Upper lobe of left lung (tissue), 6 donors: ENCODE results near the gene SEC11A. TPM values are rescaled to one million over a fixed set of nuclear protein-coding genes. Genes with fewer than 3 reads are reported as not detected.

Experiments
- ATAC-seq, 2 donors: fragments of 200-7000 bp; cut with Tn5 transposase; one replicate each; pipeline ENCODE4 v1.9.1; 2022; ENCODE audit warnings: mild to moderate bottlenecking in 2 of 2, moderate library complexity in 2 of 2; ENCODE audit not compliant: low FRiP score in 2 of 2
- DNase-seq, 2 donors: peaks; one replicate each; pipeline ENCODE4 v3.0.0-alpha.2; 2019 to 2020
- H3K27ac ChIP-seq, 4 donors: fragments of 200-600 bp; sonication (generic); one replicate each; pipeline ENCODE4 v1.5.1; 2016 to 2019
- H3K27me3 ChIP-seq, 4 donors: fragments of 200-600 bp; sonication (generic); one replicate each; pipeline ENCODE4 v1.5.1; 2017 to 2019
- H3K36me3 ChIP-seq, 4 donors: fragments of 200-600 bp; sonication (generic); one replicate each; pipeline ENCODE4 v1.5.1; 2016 to 2019
- H3K4me1 ChIP-seq, 4 donors: fragments of 200-600 bp; sonication (generic); one replicate each; pipeline ENCODE4 v1.5.1; 2018 to 2019
- H3K4me3 ChIP-seq, 4 donors: fragments of 200-600 bp; sonication (generic); one replicate each; pipeline ENCODE4 v1.5.1; 2017 to 2019; ENCODE audit warnings: mild to moderate bottlenecking in 2 of 4, moderate library complexity in 1 of 4
- H3K9me3 ChIP-seq, 4 donors: fragments of 200-600 bp; sonication (generic); one replicate each; pipeline ENCODE4 v1.5.1; 2018 to 2019
- CTCF ChIP-seq, 6 experiments: fragments of 450-650 bp in 4 of 6; fragments of 200-600 bp in 2 of 6; sonication (generic) in 2 of 6; IDR thresholded peaks; one replicate each; pipeline ENCODE4 v1.5.1; 2016 to 2019; ENCODE audit warnings: antibody characterized with exemption in 6 of 6
- EP300 ChIP-seq, 4 donors: sonication (generic); formaldehyde crosslinking; IDR thresholded peaks; one replicate each; pipeline ENCODE4 v1.5.1; 2017; ENCODE audit warnings: antibody characterized with exemption in 4 of 4, control low read depth in 2 of 4
- POLR2A ChIP-seq, 4 donors: fragments of 450-650 bp; IDR thresholded peaks; one replicate each; pipeline ENCODE4 v1.5.1; 2016 to 2017; ENCODE audit warnings: antibody characterized with exemption in 4 of 4, mild to moderate bottlenecking in 2 of 4
- POLR2AphosphoS5 ChIP-seq, 2 donors: sonication (generic); formaldehyde crosslinking; IDR thresholded peaks; one replicate each; pipeline ENCODE4 v1.5.1; 2017; ENCODE audit warnings: antibody characterized with exemption in 2 of 2
- WGBS, 2 donors: methylation state at CpG; one replicate each; pipeline ENCODE4 v1.1.5; 2017 to 2018; 5-methylcytosine and 5-hydroxymethylcytosine counted together
- total RNA-seq, 6 donors: library from RNA; depleted of rRNA in 4 of 6; stranded (reverse); fragments of >200 nt in 4 of 6; gene quantifications; one replicate each; pipeline versions ENCODE4 v1.1.0 to v1.2.1, GENCODE V29; 2016 to 2021
- donor health status: DM: no; HTN: no; CAD: no; lungs with moderate emphysema.
- donor health status: DM: no; HTN: yes; CAD: no; lungs with severe emphysema.

The SEC11A gene
- total RNA-seq, 6 donors from 2014 or later: 38.8 to 164 (median 116) TPM

- Histone ChIP-seq H3K27ac (no peak overlapping the region), H3K27me3 (no peaks in the 10 kb centered on the region), H3K36me3 (peaks cover 7 to 71% (median 24%) of the 10 kb centered on the region in 4 donors), H3K4me3 (no peak overlapping the region), H3K9me3 (no peaks in the 10 kb centered on the region), H3K4me1 (peaks cover 0 to 6% (median 2%) of the 10 kb centered on the region in 4 donors)
- peak in 1 of 2 donors; percentile 24 for ATAC-seq
- DNase-seq: no peak
- no peak for TF ChIP-seq CTCF (IDR thresholded peaks at IDR 0.05)
- TF ChIP-seq POLR2A (IDR thresholded peaks at IDR 0.05): no peak
- TF ChIP-seq POLR2AphosphoS5 (IDR thresholded peaks at IDR 0.05): no peak
- TF ChIP-seq EP300 (IDR thresholded peaks at IDR 0.05): no peak
Measured at GRCh38 chr15:84671211-84671610, 44.7 kb downstream of the SEC11A start.

DNA sequence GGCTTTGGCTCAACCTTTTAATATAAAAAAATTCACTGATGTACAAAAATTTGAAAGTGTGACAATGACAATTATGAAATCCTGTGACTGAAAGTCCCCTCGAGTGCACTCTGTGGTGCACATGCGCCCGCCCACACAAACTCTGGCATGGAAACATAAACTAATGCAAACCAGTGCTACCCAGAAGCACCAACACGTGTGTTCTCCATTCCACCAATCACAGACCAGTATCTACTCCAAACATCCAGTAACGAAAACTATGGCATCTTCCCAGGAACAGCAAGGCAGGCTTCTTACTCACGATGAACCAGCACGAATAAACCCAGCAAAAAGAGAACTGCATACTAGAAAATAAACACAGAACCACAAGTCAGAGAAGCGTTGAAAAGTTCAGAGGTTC, 46.2 kb downstream of the SEC11A start:
- 87 to 92% methylated on average over 8 of the region's 8 CpGs for WGBS, 2 donors
- no peak for DNase-seq
- TF ChIP-seq CTCF (IDR thresholded peaks at IDR 0.05): no peak
- ATAC-seq: no peak
- no peak overlapping the region for H3K4me3 ChIP-seq
- no peaks in the 10 kb centered on the region for H3K9me3 ChIP-seq
- H3K4me1 ChIP-seq: peaks cover 0 to 6% (median 2%) of the 10 kb centered on the region in 4 donors
- H3K27me3 ChIP-seq: no peaks in the 10 kb centered on the region
- no peak overlapping the region for H3K27ac ChIP-seq
- peaks cover 7 to 82% (median 25%) of the 10 kb centered on the region in 4 donors for H3K36me3 ChIP-seq

- no peak overlapping the region for H3K27ac ChIP-seq
- DNase-seq (no peak), ATAC-seq (no peak)
- WGBS, 2 donors: 99 to 100% methylated on average over 3 of the region's 3 CpGs
- no peak overlapping the region for H3K4me3 ChIP-seq
- H3K27me3 ChIP-seq: no peaks in the 10 kb centered on the region
- peaks cover 0 to 6% (median 2%) of the 10 kb centered on the region in 4 donors for H3K4me1 ChIP-seq
- H3K9me3 ChIP-seq: no peaks in the 10 kb centered on the region
- no peak for TF ChIP-seq EP300 (IDR thresholded peaks at IDR 0.05)
- no peak for TF ChIP-seq CTCF (IDR thresholded peaks at IDR 0.05)
- no peak for TF ChIP-seq POLR2A (IDR thresholded peaks at IDR 0.05)
- TF ChIP-seq POLR2AphosphoS5 (IDR thresholded peaks at IDR 0.05): no peak
- H3K36me3 ChIP-seq: peaks cover 7 to 76% (median 23%) of the 10 kb centered on the region in 4 donors
Measured at GRCh38 chr15:84668221-84668982, 47.5 kb downstream of the SEC11A start.

DNA sequence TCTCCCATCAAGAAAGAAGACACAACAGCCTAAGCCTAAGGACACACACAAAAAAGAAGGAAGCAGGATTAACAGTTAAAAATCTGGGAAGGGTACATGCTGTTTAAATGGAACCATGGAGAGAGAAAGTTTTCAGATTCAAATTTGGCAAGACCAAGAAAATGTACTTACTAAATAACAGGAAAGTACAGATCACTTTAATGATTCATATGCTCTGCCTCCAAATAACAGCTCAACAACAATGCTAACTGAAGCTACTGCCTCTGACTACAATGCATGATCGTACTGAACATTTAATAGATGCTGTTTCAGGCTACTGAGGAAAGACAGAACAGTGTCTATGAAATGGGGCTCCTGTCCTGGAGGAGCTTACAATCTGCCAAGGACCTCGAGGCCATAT, 49.6 kb downstream of the SEC11A start:
- 74 to 86% methylated on average over 2 of the region's 2 CpGs for WGBS, 2 donors
- H3K27ac ChIP-seq: no peak overlapping the region
- H3K4me3 ChIP-seq: no peak overlapping the region
- peaks cover 7 to 69% (median 23%) of the 10 kb centered on the region in 4 donors for H3K36me3 ChIP-seq
- H3K27me3 ChIP-seq: no peaks in the 10 kb centered on the region
- no peak for TF ChIP-seq CTCF (IDR thresholded peaks at IDR 0.05)
- TF ChIP-seq POLR2AphosphoS5 (IDR thresholded peaks at IDR 0.05): no peak
- no peak for TF ChIP-seq POLR2A (IDR thresholded peaks at IDR 0.05)
- TF ChIP-seq EP300 (IDR thresholded peaks at IDR 0.05): no peak
- peaks cover 0 to 2% (median under 1%) of the 10 kb centered on the region in 4 donors for H3K4me1 ChIP-seq
- H3K9me3 ChIP-seq: no peaks in the 10 kb centered on the region
- no peak for ATAC-seq
- no peak for DNase-seq

DNA sequence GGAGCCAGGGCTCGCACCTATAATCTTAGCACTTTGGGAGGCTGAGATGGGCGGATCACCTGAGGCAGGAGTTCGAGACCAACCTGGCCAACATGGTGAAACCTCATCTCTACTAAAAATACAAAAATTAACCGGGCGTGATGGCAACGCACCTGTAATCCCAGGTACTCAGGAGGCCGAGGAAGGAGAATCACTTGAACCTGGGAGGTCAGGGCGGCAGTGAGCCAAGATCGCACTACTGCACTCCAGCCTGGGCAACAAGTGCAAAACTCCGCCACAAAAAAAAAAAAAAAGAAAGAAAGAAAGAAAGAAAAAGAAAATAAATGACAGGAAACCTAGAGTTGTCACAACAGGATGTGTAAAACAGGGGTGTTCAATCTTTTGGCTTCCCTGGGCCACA, 54.9 kb downstream of the SEC11A start:
- Histone ChIP-seq H3K4me3 (no peak overlapping the region), H3K9me3 (no peaks in the 10 kb centered on the region), H3K36me3 (peaks cover 0 to 20% (median 3%) of the 10 kb centered on the region in 4 donors), H3K27me3 (no peaks in the 10 kb centered on the region), H3K27ac (no peak overlapping the region), H3K4me1 (peaks cover 10 to 20% (median 13%) of the 10 kb centered on the region in 4 donors)
- no peak for TF ChIP-seq POLR2A (IDR thresholded peaks at IDR 0.05)
- DNase-seq (no peak), ATAC-seq (no peak)
- WGBS, 2 donors: 94 to 99% methylated on average over 10 of the region's 10 CpGs
